ENCODE measurements around the gene BMP2K. TPM values are rescaled to one million over a fixed set of nuclear protein-coding genes. Genes with fewer than 3 reads are reported as not detected.
"Not testable (repeated sequence)": the region's sequence is repeated elsewhere in the genome, so short reads cannot be mapped to it uniquely, and the experiment has no call there.

BMP2K gene
- total RNA-seq, 1 experiment from 2014 or later = 19.7 TPM

DNA sequence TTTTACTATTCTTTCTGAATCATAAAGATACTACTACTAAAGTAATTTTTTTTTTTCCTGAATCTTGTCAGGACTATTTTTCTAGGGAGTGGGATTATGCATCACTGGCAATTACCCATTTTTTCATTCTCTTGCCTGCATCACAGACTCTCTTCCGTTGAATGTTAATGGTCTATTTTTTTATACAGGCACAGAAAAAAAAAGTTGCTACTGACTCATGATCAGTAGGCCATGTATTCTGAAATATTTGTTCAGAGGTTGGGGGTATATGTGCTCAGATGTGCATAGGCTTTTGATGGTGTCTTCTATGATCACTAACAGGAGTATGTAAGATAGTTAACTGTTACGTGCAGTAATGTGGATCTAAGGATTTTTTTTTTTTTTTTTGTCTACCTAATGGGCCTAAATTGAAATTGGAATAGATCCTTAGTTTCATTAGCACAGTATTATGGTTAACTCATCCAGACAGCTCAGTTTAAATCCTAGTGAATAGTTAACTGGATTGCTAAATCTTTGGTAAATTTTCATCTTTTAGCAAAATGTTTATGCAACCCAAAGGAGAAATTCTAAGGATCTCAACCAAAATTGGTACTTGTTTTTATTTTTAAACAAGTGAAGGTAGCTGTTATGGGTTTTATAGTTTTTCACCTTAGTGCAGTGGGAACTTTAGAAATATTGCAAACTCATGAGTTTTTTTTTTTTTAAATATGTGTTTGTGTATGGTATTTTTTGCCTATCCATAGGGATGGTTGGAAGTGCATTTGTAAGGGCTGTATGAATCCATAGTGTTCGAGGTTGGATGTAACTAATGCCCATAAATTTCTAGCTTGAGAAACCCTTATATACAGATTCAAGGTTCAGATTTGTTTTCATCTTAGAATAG is 12.1 kb downstream of the BMP2K start:
- no peak for DNase-seq (ENCODE audit: low spot score)

DNA sequence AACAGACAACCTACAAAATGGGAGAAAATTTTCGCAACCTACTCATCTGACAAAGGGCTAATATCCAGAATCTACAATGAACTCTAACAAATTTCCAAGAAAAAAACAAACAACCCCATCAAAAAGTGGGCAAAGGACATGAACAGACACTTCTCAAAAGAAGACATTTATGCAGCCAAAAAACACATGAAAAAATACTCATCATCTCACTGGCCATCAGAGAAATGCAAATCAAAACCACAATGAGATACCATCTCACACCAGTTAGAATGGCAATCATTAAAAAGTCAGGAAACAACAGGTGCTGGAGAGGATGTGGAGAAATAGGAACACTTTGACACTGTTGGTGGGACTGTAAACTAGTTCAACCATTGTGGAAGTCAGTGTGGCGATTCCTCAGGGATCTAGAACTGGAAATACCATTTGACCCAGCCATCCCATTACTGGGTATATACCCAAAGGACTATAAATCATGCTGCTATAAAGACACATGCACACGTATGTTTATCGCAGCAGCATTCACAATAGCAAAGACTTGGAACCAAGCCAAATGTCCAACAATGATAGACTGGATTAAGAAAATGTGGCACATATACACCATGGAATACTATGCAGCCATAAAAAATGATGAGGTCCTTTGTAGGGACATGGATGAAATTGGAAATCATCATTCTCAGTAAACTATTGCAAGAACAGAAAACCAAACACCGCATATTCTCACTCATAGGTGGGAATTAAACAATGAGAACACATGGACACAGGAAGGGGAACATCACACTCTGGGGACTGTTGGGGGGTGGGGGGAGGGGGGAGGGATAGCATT is 19.7 kb downstream of the BMP2K start:
- not testable (repeated sequence) for DNase-seq (ENCODE audit: low spot score)

DNA sequence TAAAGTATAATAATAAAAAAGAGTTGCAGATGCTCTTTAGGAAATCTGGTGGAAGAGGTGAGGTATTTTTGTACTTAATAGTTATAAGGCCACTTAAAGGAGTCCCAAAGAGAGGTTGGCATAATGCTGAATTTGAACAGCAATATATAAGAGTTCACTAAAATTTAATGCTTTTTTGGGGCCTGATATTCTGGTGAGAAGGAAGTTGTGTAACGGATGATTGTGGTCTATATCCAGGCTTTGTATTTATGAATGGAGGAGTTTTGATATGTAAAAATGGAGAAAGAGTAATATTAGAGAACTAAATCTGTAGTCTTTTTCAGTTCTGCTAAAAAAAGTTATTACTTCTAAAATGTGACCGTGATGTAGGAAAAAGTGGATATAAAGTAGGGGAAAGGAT is 20.4 kb downstream of the BMP2K start:
- no peak for DNase-seq (ENCODE audit: low spot score)

DNA sequence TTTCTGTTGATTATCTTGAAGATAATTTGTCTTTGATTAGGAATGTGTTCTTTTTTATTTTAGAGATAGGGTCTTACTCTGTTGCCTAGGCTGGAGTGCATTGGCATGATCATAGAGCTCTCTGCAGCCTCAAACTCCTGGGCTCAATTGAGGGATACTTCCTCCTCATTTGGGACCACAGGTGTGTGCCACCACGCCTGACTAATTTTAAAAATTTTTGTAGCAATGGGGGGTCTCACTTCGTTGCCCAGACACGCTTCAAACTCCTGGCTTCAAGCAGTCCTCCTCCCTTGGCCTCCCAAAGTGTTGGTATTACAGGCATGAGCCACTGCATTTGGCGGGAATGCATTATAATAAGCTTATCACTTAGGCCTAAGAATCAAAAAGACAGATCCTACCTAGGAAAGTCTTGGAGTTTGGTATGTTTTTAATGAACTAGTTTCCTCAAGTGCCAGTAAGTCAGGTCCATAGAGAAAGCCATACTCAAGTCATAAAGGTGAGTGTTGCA is 21.7 kb downstream of the BMP2K start:
- DNase-seq (ENCODE audit: low spot score) = no peak

DNA sequence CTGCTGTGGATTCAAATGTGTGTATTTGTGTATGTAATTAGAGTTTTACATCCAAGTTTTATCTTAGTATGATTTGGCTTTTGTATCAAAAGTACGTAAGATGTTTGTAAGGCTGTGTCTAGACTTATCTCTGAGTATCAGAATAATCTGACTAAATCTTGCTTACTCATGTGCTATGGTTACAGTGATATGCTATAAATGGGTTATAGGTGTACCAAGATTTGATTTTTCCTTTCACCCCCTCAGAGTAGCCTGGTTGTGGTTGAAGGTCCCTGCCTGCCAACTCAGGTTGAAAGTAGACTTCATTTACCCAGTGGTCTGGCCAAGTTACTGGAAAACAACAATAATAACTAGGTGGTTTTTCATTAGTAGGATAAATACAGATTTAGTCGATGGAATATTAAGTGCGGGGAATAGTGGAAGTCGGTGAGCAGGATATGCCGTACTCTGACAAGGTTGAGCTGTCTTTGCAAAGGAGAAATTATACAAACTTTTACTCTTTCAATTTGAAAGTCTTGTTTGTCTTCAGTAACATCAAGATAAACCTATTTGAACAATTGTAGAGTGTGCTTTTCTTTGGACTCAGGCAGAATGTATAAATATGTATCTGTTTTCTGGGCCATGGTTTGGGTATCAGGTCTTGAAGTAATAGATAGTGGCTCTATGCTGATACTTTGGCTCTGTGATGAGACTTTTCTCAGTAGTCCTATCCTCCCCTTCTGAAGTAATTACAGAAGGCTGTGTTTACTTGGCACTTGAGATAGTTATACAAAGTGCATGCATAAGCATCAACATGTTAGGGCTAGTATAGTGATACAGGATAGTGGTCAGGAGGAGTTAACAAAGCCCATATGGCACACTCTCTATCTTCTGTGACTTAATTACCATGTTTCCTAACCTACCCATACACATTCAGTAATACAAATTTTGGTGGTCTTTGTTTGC is 23.7 kb downstream of the BMP2K start:
- DNase-seq (ENCODE audit: low spot score) = no peak

DNA sequence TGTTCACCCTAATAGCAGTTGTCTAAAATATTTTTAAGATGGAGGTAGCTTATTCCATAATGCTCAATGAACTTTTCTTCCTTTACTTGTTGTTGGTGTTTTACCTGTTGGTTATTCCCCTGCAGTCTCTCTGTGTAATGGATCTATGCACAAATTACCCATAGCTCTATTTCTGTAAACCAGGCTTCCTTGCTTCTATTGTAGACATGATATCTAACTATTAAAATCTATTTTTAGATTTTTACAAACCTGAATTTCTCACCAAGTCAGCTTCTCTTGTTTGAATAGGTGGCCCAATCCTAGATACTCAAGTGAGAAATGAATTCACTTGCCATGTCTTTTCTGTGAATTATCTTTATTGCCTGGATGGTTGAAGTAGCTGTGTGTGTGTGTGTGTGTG is 24.8 kb downstream of the BMP2K start:
- DNase-seq (ENCODE audit: low spot score) = no peak

DNA sequence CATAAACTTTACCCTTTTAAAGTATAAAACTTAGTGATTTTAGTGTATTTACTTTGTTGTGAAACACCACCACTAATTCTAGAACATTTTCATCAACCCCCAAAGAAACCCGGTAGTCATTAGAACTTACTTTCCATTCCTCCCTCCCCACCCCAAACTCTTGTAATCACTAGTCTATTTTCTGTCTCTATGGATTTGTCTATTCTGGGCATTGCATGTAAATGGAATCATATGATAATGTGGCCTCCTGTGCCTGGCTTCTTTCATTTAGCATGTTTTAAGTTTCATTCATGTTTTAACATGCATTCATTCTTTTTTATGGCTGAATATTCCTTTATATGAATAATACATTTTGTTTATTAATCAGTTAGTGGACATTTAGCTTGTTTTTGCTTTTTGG is 27.8 kb downstream of the BMP2K start:
- no peak for DNase-seq (ENCODE audit: low spot score)

DNA sequence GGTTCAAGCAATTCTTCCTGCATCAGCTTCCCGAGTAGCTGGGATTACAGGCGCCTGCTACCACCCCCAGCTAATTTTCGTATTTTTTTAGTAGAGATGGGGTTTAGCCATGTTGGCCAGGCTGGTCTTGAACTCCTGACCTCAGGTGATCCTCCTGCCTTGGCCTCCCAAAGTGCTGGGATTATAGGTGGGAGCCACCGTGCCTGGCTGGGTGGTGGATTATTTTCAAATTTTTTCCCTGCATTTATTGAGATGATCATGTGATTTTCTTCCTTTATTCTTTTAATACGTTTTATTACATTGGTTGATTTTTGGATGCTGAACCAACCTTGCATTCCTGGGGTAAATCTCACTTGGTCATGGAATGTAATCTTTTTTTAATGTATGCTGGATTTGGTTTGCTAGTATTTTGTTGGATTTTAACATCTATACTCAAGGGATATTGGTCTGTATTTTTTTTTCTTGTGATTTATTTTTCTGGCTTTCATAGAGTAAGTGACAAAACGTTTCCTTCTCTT is 30.9 kb downstream of the BMP2K start:
- DNase-seq (ENCODE audit: low spot score) = no peak

DNA sequence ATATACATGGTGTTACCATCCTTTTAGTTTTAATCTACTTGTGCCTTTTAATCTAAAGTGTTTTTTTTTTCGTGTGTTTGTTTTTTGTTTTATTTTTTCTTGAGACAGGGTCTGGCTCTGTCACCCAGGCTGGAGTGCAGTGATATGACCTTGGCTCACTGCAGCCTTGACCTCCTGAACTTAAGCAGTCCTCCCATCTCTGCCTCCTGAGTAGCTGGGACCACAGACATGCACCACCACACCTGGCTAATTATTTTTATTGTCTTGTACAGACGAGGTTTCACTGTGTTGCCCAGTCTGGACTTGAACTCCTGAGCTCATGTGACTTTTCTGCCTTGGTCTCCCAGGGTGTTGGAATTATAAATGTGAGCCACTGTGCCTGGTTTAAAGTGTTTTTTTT is 33.1 kb downstream of the BMP2K start:
- DNase-seq (ENCODE audit: low spot score) = no peak

DNA sequence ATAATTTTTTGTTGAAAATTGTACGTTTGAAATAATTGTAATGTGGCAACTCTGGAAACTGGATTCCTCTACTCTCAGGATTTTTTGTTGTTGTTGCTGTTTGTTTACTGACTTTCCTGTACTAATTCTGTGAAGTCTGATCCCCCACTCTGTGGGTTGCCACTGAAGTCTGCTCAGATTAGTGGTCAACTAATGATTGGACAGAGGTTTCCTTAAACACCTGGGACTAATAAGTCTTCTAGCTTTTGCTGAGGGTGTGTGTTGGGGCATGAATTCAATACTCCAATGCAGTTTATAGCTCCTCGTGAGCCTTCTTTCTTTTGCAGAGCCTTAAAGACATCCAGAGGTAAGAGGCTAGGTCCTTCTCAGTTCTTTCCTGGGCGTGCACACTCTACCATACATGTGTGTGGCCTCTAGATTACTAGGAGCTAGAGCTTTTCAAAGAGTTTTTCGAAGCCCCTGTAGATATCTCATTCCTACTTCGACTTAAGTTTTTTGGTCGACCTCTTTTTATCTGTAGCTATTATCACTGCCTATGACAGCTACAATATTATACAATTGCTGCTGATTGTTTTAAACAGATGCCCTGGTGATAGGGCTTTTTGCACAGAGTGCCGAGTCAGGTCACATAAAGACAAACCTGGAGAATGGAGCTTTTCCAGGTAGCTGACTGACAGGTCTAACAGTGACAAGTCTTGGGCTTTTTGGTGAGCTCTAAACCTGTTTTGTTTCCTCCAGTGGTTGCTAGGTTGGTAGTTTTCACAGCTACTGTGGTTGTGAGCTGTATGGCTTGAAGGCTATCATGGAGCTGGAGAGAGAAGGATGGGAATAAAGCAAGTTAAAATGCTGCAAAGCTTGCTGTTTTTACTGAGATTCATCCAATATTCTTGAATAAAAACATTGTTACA is 34.0 kb downstream of the BMP2K start:
- no peak for DNase-seq (ENCODE audit: low spot score)

DNA sequence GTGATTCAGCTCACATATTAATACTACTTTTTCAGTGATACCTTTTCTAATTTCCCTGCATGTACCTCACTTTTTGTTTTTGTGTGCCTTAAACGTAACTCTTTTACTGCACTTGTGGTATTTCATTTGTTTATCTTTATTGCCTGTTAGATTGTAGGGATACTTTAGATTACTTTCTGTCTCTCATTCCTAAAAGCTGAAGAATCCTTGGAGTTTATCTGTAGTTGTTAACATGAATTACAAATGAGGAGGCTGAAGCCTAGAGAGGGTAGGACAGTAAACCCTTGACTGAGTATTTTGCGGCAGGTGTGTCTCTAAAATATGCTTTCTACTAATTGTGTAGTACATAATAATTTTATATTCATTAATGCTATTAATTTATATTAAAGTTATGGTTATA is 34.9 kb downstream of the BMP2K start:
- no peak for DNase-seq (ENCODE audit: low spot score)

DNA sequence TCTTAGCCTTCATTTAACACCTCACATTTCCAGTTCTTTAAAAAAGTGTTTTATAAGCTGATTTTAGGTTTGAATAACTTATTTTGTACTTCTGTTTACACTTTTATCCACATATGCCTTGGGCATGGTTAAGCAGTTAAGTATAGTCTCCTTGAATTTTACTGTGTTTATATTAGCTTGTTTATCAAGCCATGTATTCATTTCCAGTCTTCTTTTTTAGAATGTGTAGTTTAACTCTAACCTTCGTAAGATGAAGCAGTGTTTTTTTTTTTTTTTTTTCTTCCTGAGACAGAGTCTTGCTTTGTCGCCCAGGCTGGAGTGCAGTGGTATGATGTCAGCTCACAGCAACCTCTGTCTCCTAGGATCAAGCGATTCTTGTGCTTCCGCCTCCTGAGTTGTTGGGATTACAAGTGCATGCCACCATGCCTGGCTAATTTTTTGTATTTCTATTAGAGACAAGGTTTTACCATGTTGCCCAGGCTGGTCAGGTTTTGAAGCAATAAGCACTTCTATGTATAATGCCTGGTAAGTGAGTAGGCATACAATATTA is 42.5 kb downstream of the BMP2K start:
- no peak for DNase-seq (ENCODE audit: low spot score)

DNA sequence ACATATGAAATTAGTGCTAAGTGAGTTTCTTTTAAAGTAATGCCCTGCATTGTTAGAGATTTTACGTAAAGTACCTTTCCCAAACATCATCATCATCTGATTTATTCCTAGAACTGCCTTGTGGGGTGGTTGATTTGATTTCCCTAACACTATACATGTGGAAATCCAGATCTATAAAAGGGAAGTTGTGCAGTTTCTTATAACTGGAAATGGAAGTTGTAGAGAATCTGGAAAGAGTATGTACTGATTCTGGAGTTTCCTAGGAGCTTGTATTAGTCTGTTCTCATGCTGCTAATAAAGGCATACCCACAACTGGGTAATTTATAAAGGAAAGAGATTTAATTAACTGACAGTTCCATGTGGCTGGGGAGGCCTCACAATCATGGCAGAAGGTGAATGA is 47.9 kb downstream of the BMP2K start:
- no peak for DNase-seq (ENCODE audit: low spot score)

DNA sequence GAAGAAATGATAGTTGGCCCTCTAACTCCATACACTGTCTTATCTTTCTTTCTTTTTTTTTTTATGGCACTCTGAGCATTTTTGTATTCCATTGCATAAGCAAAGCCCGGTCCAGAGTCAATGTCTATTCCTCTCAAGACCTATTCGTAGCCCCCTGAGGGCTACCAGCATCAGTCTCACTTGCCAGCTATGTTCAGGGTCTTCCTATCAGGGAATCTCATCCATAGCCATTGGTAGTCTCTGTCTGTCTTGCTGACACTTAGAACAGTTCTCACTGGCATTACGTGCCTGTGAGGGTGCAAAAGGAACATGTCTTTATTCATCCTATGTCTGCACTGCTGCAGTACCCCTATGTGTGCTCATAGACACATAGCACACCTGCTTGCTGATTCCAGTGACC is 51.0 kb downstream of the BMP2K start:
- no peak for DNase-seq (ENCODE audit: low spot score)

DNA sequence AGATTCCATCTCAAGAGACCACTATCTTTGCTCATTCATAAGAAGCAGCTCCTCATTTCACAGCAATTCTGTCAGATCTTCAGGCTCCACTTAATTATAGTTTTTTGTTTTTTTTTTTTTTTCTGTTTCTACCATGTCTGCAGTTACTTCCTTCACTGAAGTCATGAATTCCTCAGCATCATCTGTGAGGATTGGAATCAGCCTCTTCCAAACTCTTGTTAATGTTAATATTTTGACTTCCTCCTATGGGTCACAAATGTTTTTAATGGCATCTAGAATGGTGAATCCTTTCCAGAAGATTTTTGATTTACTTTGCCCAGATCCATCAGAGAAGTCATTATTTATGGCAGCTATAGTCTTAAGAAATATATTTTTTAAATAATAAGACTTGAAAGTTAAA is 53.1 kb downstream of the BMP2K start:
- DNase-seq (ENCODE audit: low spot score) = no peak

DNA sequence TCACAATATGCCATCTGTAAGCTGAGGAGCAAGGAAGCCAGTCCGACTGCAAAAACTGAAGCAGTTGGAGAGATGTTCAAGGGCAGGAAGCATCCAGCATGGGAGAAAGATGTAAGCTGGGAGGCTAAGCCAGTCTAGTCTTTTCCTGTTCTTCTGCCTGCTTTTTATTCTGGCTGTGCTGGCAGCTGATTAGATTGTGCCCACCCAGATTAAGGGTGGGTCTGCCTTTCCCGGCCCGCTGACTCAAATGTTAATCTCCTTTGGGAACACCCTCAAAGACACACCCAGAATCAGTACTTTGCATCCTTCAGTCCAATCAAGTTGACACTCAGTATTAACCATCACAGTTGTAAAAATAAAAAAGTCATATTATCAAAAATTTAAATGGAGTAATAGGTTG is 63.5 kb downstream of the BMP2K start:
- DNase-seq (ENCODE audit: low spot score) = not testable (repeated sequence)

DNA sequence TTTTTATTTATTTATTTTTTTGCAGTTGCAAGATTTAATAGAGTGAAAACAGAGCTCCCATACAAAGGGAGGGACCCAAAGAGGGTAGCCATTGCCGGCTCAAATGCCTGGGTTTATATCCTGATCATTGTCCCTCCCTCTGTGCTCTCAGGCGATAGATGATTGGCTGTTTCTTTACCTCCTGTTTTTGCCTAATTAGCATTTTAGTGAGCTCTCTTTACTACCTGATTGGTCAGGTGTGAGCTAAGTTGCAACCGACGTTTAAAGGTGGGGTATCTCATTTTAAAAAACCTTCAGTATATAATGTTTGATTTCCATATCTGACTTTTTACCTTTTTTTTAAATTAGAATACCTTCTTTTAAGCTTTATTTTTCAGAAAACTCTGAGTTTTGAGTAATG is 64.1 kb downstream of the BMP2K start:
- not testable (repeated sequence) for DNase-seq (ENCODE audit: low spot score)

DNA sequence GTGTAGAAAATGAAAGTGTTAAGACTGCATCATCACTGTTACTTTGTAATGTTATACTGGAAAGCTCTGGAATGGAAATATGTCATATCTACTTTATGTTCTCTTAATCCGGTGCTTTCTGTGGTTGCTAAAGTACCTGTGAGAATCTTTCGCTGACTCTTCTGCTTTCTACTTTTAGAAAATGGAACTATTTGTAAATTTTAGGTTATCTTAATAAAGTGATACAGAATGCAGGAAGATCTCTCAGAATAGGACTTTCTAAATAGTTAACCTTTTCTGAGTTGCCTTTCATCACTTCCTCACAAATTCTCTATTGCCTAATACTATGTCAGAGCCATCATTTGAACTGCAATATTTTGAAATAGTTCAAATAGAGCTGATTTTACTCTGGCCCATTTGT is 69.3 kb downstream of the BMP2K start:
- no peak for DNase-seq (ENCODE audit: low spot score)

DNA sequence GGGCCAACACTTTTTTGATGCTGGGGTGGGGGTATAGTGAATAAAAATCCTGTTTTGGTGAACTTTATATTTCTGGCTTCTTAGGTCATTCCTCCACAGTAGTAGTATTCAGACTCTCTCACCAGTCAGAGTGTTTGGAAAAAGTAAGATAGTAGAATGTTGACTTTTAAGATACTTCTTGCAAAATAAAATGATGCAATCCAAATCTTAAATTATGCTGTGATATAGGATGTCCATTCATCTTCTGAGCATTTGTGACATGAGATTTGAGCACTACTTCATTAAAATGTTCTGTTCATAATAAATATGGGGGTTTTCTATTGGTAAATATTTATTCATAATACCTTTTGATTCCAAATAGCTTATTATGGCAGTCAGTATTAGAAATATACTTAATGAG is 70.1 kb downstream of the BMP2K start:
- no peak for DNase-seq (ENCODE audit: low spot score)

DNA sequence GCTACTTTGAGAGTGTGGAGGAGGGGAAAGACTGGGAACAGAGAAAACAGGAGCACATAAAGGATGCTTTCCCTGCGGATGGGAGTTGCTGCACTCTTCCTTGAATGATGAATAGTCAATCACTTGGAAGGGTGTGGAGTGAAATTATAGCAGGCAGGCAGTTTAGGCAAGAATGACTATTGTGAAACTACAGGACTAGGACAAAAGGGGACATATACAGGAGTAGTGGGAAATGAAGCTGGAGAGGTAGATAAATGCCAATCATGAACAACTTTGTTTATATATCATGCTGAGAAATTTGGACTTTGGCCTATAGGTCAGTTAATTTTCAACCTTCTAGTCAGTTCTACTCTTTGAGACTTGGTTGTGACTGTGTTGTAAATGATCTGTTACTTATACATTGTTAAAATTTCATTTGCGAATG is 86.2 kb downstream of the BMP2K start:
- DNase-seq (ENCODE audit: low spot score) = no peak

Data from A172 (cell line).